HS-27A (cell line): ENCODE data around the gene ZNF592.
"Not testable (repeated sequence)": the region's sequence is repeated elsewhere in the genome, so short reads cannot be mapped to it uniquely, and the experiment has no call there.

Experiments used
- DNase-seq: peaks from one replicate; pipeline ENCODE4 v3.0.0-alpha.2; 2012; ENCODE audit warnings: low read depth, missing footprints

Gene ZNF592

GRCh38 chr15:84749111-84749991, 959 bp downstream of the ZNF592 start:
- no peak for DNase-seq

GRCh38 chr15:84750583-84751092, 2.2 kb downstream of the ZNF592 start:
- no peak for DNase-seq

- DNase-seq, result not testable (repeated sequence)
Measured at GRCh38 chr15:84751721-84752120, 3.3 kb downstream of the ZNF592 start.

GRCh38 chr15:84752195-84752594, 3.8 kb downstream of the ZNF592 start:
- no peak for DNase-seq

- no peak for DNase-seq
Measured at GRCh38 chr15:84752700-84753099, 4.3 kb downstream of the ZNF592 start.

- DNase-seq, result not testable (repeated sequence)
Measured at GRCh38 chr15:84754889-84755288, 6.5 kb downstream of the ZNF592 start.

- no peak for DNase-seq
Measured at GRCh38 chr15:84755736-84756527, 7.5 kb downstream of the ZNF592 start.

GRCh38 chr15:84759018-84759417, 10.6 kb downstream of the ZNF592 start:
- DNase-seq, result no peak

- DNase-seq, result no peak
Measured at GRCh38 chr15:84760219-84760618, 11.8 kb downstream of the ZNF592 start.

- no peak for DNase-seq
Measured at GRCh38 chr15:84761607-84762131, 13.3 kb downstream of the ZNF592 start.

- no peak for DNase-seq
Measured at GRCh38 chr15:84762840-84763572, 14.6 kb downstream of the ZNF592 start.

GRCh38 chr15:84764585-84764984, 16.2 kb downstream of the ZNF592 start:
- DNase-seq, result no peak

- DNase-seq, result no peak
Measured at GRCh38 chr15:84764989-84765388, 16.6 kb downstream of the ZNF592 start.

- DNase-seq, result no peak
Measured at GRCh38 chr15:84765675-84766074, 17.3 kb downstream of the ZNF592 start.

- DNase-seq, result no peak
Measured at GRCh38 chr15:84766461-84767035, 18.2 kb downstream of the ZNF592 start.

GRCh38 chr15:84772031-84772430, 23.6 kb downstream of the ZNF592 start:
- DNase-seq, result no peak

GRCh38 chr15:84772467-84772866, 24.1 kb downstream of the ZNF592 start:
- DNase-seq, result no peak

- DNase-seq, result no peak
Measured at GRCh38 chr15:84773716-84774115, 25.3 kb downstream of the ZNF592 start.

- no peak for DNase-seq
Measured at GRCh38 chr15:84775867-84776449, 27.6 kb downstream of the ZNF592 start.

GRCh38 chr15:84778194-84778593, 29.8 kb downstream of the ZNF592 start:
- DNase-seq, result no peak

- no peak for DNase-seq
Measured at GRCh38 chr15:84780492-84780891, 32.1 kb downstream of the ZNF592 start.
